ENCODE results near the gene ZNF549. TPM values are rescaled to one million over a fixed set of nuclear protein-coding genes. Genes with fewer than 3 reads are reported as not detected.

Gene ZNF549
- total and polyA plus RNA-seq, 2 of the 13 experiments (the other 11 are each of a cell fraction or from before 2014, with no cell fraction given), result 2.8 to 6.4 TPM

DNA sequence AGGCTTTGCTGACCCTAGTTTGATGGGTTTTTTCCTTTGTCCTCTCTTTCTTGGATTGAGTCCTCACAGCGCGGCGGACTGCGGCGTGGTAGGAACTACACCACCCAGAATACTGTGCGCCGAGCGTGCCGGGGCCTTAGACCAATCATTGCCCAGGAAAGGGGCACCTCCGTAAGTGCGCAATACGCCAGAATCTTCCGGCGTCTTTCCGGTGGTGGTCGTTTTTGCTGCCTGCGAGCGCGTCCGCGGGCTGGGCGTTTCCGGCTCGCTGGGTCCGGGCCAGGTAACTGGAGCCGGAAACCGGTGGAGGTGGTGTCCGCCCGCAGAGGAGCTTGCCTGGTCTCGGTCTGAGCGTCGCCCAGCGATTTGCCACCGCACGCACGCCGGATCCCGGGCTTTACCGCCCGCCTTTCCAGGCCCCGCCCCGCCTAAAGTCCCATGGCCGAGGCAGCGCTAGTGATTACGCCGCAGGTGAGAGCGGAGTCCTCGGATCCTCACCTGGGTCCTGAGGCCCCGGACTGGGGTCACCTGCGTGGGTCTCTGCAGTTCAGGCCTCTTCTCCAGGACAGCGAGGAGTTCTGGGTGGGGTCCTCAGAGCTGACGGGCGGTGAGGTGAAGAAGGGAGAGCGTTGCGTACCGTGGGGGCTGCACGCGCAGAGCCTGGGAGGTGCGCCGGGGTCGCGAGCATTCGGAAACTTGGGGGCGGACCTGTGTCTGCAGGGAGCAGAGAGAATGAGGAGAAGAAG is at the start of gene ZNF549 (continued):
- peak; percentile 61 for TF ChIP-seq ZNF225 (CRISPR knock-in tag; IDR thresholded peaks at IDR 0.05)
- no peak for TF ChIP-seq SMARCE1 (IDR thresholded peaks at IDR 0.05; ENCODE audit: borderline replicate concordance)
- TF ChIP-seq RELA (CRISPR knock-in tag; IDR thresholded peaks at IDR 0.05), result 0 out of 2 replicates have a peak, but pooled peaks have one; percentile 14
- no peak for TF ChIP-seq ZBTB39 (CRISPR knock-in tag; IDR thresholded peaks at IDR 0.05)
- peak; percentile 67; the same call in 1 of the 2 replicates for TF ChIP-seq ZSCAN31 (CRISPR knock-in tag; IDR thresholded peaks at IDR 0.05; ENCODE audit: low read depth)
- no peak for TF ChIP-seq FOXJ3 (CRISPR knock-in tag; IDR thresholded peaks at IDR 0.05; ENCODE audit: borderline replicate concordance)
- TF ChIP-seq, protein P1, sequence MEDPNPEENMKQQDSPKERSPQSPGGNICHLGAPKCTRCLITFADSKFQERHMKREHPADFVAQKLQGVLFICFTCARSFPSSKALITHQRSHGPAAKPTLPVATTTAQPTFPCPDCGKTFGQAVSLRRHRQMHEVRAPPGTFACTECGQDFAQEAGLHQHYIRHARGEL (CRISPR knock-in tag; IDR thresholded peaks at IDR 0.05), result no peak
- peak; percentile 5; the same call in 1 of the 2 replicates for TF ChIP-seq TBX3 (IDR thresholded peaks at IDR 0.05; ENCODE audit: borderline replicate concordance)
- no peak for TF ChIP-seq SETDB1 (CRISPR knock-in tag; IDR thresholded peaks at IDR 0.05; ENCODE audit: borderline replicate concordance)
- TF ChIP-seq YEATS4 (CRISPR knock-in tag; IDR thresholded peaks at IDR 0.05; ENCODE audit: borderline replicate concordance), result 0 out of 2 replicates have a peak, but pooled peaks have one; percentile 56
- TF ChIP-seq, protein P2, sequence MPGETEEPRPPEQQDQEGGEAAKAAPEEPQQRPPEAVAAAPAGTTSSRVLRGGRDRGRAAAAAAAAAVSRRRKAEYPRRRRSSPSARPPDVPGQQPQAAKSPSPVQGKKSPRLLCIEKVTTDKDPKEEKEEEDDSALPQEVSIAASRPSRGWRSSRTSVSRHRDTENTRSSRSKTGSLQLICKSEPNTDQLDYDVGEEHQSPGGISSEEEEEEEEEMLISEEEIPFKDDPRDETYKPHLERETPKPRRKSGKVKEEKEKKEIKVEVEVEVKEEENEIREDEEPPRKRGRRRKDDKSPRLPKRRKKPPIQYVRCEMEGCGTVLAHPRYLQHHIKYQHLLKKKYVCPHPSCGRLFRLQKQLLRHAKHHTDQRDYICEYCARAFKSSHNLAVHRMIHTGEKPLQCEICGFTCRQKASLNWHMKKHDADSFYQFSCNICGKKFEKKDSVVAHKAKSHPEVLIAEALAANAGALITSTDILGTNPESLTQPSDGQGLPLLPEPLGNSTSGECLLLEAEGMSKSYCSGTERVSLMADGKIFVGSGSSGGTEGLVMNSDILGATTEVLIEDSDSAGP (CRISPR knock-in tag; IDR thresholded peaks at IDR 0.05; ENCODE audit: borderline replicate concordance), result peak; percentile 96
- peak; percentile 94 for TF ChIP-seq ZNF335 (CRISPR knock-in tag; IDR thresholded peaks at IDR 0.05)
- peak; percentile 71; the same call in 1 of the 2 replicates for TF ChIP-seq KDM3A (CRISPR knock-in tag; IDR thresholded peaks at IDR 0.05; ENCODE audit: low read depth)
- TF ChIP-seq CREB1 (IDR thresholded peaks at IDR 0.05), result peak; percentile 85
- peak; percentile 93 for TF ChIP-seq CREB1 (CRISPR knock-in tag; IDR thresholded peaks at IDR 0.05)
- peak; percentile 86 for TF ChIP-seq ZFX (CRISPR knock-in tag; IDR thresholded peaks at IDR 0.05; ENCODE audit: low read depth)
- TF ChIP-seq, protein P3, sequence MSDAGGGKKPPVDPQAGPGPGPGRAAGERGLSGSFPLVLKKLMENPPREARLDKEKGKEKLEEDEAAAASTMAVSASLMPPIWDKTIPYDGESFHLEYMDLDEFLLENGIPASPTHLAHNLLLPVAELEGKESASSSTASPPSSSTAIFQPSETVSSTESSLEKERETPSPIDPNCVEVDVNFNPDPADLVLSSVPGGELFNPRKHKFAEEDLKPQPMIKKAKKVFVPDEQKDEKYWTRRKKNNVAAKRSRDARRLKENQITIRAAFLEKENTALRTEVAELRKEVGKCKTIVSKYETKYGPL (CRISPR knock-in tag; IDR thresholded peaks at IDR 0.05), result no peak
- no peak for TF ChIP-seq CHD4 (IDR thresholded peaks at IDR 0.05; ENCODE audit: borderline replicate concordance, low read length)
- TF ChIP-seq SUZ12 (IDR thresholded peaks at IDR 0.05; ENCODE audit: low read depth, low read length), result peak; percentile 63
- peak; percentile 84 for TF ChIP-seq ZBTB38 (CRISPR knock-in tag; IDR thresholded peaks at IDR 0.05)
- peak; percentile 88 for TF ChIP-seq HDAC1 (CRISPR knock-in tag; IDR thresholded peaks at IDR 0.05)
- TF ChIP-seq, protein P4, sequence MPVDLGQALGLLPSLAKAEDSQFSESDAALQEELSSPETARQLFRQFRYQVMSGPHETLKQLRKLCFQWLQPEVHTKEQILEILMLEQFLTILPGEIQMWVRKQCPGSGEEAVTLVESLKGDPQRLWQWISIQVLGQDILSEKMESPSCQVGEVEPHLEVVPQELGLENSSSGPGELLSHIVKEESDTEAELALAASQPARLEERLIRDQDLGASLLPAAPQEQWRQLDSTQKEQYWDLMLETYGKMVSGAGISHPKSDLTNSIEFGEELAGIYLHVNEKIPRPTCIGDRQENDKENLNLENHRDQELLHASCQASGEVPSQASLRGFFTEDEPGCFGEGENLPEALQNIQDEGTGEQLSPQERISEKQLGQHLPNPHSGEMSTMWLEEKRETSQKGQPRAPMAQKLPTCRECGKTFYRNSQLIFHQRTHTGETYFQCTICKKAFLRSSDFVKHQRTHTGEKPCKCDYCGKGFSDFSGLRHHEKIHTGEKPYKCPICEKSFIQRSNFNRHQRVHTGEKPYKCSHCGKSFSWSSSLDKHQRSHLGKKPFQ (CRISPR knock-in tag; IDR thresholded peaks at IDR 0.05; ENCODE audit: insufficient replicate concordance), result no peak
- peak; percentile 52; the same call in 1 of the 2 replicates for TF ChIP-seq ZNF441 (CRISPR knock-in tag; IDR thresholded peaks at IDR 0.05; ENCODE audit: borderline replicate concordance)
- peak; percentile 87 for TF ChIP-seq SALL2 (CRISPR knock-in tag; IDR thresholded peaks at IDR 0.05)
- no peak for TF ChIP-seq MBD4 (IDR thresholded peaks at IDR 0.05; ENCODE audit: borderline replicate concordance, low read length)

Data from HepG2 (cell line).